ENCODE measurements around the gene MAP4K2. TPM values are rescaled to one million over a fixed set of nuclear protein-coding genes. Genes with fewer than 3 reads are reported as not detected.
A peak's percentile ranks its signal among the peaks of the same experiment; 100 is the strongest.

MAP4K2 gene
- total and polyA plus RNA-seq, 2 of the 13 experiments (the other 11 are each of a cell fraction or from before 2014, with no cell fraction given), result 8.3 to 17.6 TPM

DNA sequence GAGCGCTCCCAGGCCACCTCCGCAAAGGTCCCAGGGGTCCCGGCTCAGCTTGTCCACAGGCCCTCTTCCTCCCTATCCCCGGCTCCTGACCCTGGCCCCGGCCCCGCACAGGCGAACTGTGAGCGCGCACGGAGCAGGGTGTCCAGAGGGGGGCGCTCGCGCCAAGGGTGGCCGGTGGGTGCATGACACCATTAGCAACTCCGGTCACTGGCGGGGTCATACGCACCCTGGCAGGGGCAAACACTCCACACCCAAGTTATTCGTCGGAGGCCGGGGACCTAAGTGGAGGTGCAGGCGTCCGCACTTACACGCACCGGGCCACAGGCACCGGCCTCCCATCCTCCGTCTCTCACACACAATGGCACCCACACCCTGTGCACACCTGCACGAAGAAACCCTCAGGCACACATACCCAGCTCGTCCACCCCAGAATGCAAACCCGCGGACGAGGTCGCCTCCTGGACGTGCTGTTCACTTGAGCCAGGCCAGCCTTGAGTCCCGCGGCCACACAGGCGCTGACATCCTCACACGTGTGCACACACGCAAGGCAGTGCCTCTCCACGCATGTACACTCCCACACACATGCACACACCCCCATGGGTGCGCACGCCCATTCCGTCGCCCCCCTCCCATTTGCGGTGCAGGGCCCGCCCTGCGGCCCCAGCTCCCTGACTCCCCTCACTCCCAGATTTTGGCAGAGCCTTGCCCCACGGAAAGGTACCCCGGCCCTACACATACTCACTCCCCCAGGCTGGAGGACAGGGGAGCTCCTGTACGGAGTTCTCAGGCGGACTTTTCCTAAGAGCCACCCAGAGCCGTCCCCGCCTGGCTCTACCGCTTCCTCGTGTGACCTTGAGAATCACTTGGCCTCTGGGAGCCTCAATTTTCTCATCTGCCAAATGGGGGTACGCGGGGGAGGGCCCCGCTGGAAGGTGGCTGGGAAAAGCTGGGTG, 59.1 kb downstream of the MAP4K2 start, which contains the start of gene RASGRP2 (continued):
- no peak for TF ChIP-seq ZNF773 (CRISPR knock-in tag; IDR thresholded peaks at IDR 0.05; ENCODE audit: borderline replicate concordance)
- TF ChIP-seq HIVEP1 (CRISPR knock-in tag; IDR thresholded peaks at IDR 0.05), result no peak
- TF ChIP-seq, protein P1, sequence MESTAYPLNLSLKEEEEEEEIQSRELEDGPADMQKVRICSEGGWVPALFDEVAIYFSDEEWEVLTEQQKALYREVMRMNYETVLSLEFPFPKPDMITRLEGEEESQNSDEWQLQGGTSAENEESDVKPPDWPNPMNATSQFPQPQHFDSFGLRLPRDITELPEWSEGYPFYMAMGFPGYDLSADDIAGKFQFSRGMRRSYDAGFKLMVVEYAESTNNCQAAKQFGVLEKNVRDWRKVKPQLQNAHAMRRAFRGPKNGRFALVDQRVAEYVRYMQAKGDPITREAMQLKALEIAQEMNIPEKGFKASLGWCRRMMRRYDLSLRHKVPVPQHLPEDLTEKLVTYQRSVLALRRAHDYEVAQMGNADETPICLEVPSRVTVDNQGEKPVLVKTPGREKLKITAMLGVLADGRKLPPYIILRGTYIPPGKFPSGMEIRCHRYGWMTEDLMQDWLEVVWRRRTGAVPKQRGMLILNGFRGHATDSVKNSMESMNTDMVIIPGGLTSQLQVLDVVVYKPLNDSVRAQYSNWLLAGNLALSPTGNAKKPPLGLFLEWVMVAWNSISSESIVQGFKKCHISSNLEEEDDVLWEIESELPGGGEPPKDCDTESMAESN (CRISPR knock-in tag; conservative IDR thresholded peaks at IDR 0.05), result no peak
- TF ChIP-seq ZNF501 (CRISPR knock-in tag; IDR thresholded peaks at IDR 0.05), result no peak
- TF ChIP-seq, protein P2, sequence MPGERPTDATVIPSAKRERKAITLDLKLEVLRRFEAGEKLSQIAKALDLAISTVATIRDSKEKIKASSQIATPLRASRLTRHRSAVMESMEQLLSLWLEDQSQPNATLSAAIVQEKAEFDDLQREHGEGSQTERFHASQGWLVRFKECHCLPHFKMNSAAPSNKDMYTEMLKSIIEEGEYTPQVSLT (CRISPR knock-in tag; IDR thresholded peaks at IDR 0.05; ENCODE audit: borderline replicate concordance, low read depth), result no peak
- no peak for TF ChIP-seq RBFOX2 (IDR thresholded peaks at IDR 0.05; ENCODE audit: low read depth, low read length)
- TF ChIP-seq, protein P3, sequence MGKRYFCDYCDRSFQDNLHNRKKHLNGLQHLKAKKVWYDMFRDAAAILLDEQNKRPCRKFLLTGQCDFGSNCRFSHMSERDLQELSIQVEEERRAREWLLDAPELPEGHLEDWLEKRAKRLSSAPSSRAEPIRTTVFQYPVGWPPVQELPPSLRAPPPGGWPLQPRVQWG (CRISPR knock-in tag; IDR thresholded peaks at IDR 0.05; ENCODE audit: borderline replicate concordance, low read depth), result no peak
- TF ChIP-seq ELF1 (CRISPR knock-in tag; IDR thresholded peaks at IDR 0.05), result no peak
- no peak for TF ChIP-seq ZNF382 (CRISPR knock-in tag; IDR thresholded peaks at IDR 0.05; ENCODE audit: borderline replicate concordance)
- no peak for TF ChIP-seq YEATS4 (CRISPR knock-in tag; IDR thresholded peaks at IDR 0.05; ENCODE audit: borderline replicate concordance)
- no peak for TF ChIP-seq NR3C1 (CRISPR knock-in tag; IDR thresholded peaks at IDR 0.05)
- TF ChIP-seq PHF8 (CRISPR knock-in tag; IDR thresholded peaks at IDR 0.05), result no peak
- TF ChIP-seq ZNF891 (CRISPR knock-in tag; IDR thresholded peaks at IDR 0.05), result no peak
- TF ChIP-seq NFIB (CRISPR knock-in tag; IDR thresholded peaks at IDR 0.05; ENCODE audit: borderline replicate concordance), result no peak
- no peak for TF ChIP-seq HDAC1 (CRISPR knock-in tag; IDR thresholded peaks at IDR 0.05)
- no peak for TF ChIP-seq KLF15 (CRISPR knock-in tag; IDR thresholded peaks at IDR 0.05; ENCODE audit: borderline replicate concordance)
- TF ChIP-seq, protein P4, sequence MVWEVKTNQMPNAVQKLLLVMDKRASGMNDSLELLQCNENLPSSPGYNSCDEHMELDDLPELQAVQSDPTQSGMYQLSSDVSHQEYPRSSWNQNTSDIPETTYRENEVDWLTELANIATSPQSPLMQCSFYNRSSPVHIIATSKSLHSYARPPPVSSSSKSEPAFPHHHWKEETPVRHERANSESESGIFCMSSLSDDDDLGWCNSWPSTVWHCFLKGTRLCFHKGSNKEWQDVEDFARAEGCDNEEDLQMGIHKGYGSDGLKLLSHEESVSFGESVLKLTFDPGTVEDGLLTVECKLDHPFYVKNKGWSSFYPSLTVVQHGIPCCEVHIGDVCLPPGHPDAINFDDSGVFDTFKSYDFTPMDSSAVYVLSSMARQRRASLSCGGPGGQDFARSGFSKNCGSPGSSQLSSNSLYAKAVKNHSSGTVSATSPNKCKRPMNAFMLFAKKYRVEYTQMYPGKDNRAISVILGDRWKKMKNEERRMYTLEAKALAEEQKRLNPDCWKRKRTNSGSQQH (CRISPR knock-in tag; IDR thresholded peaks at IDR 0.05; ENCODE audit: low read depth), result no peak
- TF ChIP-seq NKX3-1 (CRISPR knock-in tag; IDR thresholded peaks at IDR 0.05), result no peak
- TF ChIP-seq SP4 (CRISPR knock-in tag; IDR thresholded peaks at IDR 0.05), result peak; percentile 33; the same call in 1 of the 2 replicates
- TF ChIP-seq, protein P5, sequence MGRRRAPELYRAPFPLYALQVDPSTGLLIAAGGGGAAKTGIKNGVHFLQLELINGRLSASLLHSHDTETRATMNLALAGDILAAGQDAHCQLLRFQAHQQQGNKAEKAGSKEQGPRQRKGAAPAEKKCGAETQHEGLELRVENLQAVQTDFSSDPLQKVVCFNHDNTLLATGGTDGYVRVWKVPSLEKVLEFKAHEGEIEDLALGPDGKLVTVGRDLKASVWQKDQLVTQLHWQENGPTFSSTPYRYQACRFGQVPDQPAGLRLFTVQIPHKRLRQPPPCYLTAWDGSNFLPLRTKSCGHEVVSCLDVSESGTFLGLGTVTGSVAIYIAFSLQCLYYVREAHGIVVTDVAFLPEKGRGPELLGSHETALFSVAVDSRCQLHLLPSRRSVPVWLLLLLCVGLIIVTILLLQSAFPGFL (CRISPR knock-in tag; IDR thresholded peaks at IDR 0.05), result no peak
- no peak for TF ChIP-seq FIP1L1 (IDR thresholded peaks at IDR 0.05; ENCODE audit: borderline replicate concordance, insufficient read depth, low read depth, low read length)
- TF ChIP-seq ZNF546 (CRISPR knock-in tag; conservative IDR thresholded peaks at IDR 0.05), result no peak
- no peak for TF ChIP-seq ZNF792 (CRISPR knock-in tag; IDR thresholded peaks at IDR 0.05)
- no peak for TF ChIP-seq CEBPG (CRISPR knock-in tag; IDR thresholded peaks at IDR 0.05)
- TF ChIP-seq SALL1 (CRISPR knock-in tag; IDR thresholded peaks at IDR 0.05), result peak; percentile 23; the same call in 1 of the 2 replicates
- no peak for TF ChIP-seq ZNF616 (CRISPR knock-in tag; IDR thresholded peaks at IDR 0.05; ENCODE audit: low read depth)
